ENCODE measurements around the gene SCAMP2.

Gene SCAMP2

GRCh38 chr15:74837482-74838136 lies 35.6 kb downstream of the SCAMP2 start:
- no peak for DNase-seq (ENCODE audit: low spot score)

DNA sequence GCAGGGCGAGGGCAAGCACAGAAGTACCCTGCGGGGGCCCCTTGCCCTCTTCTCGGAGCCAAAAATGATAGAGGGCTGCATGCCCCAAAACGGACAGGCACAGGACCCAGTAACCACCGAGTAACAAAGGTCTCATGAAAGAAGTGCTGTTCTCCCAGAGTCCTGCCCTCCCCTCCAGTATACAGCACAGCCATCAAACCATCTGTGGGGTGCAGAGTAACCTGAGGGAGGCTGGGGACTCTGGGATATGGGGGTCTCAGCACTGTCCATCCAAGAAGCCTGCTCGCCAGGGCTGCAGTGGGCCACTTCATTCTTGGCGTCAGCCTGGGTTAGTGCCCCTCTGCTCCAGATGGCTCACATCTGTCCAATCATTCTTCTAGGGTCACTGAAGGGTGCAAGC lies 36.3 kb downstream of the SCAMP2 start:
- DNase-seq (ENCODE audit: low spot score): no peak

DNA sequence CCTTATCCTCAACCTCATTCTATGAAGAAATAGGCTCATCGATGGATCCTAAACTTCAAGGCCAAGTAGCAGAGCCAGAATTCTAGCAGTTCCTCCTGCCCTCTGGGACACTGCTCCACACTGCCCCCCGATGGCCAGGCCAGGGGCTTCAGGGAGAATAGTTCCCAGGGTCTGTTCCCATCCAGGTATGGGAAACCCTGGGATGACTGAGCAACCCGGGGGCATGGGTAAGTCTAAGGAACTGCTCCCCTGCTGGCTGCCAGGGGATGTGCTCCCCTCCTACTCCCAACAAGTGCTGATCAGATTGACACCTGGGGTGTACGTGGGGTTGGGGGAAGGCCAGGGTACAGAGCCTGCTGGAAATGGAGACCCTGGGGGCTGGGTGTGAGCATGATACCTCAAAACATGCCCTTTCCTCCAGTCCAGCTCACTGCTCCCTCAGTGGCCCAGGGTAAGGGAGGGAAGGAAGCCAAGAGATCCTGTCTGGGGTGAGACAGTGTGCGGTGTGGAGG lies 37.8 kb downstream of the SCAMP2 start:
- DNase-seq (ENCODE audit: low spot score): peak; percentile 60

DNA sequence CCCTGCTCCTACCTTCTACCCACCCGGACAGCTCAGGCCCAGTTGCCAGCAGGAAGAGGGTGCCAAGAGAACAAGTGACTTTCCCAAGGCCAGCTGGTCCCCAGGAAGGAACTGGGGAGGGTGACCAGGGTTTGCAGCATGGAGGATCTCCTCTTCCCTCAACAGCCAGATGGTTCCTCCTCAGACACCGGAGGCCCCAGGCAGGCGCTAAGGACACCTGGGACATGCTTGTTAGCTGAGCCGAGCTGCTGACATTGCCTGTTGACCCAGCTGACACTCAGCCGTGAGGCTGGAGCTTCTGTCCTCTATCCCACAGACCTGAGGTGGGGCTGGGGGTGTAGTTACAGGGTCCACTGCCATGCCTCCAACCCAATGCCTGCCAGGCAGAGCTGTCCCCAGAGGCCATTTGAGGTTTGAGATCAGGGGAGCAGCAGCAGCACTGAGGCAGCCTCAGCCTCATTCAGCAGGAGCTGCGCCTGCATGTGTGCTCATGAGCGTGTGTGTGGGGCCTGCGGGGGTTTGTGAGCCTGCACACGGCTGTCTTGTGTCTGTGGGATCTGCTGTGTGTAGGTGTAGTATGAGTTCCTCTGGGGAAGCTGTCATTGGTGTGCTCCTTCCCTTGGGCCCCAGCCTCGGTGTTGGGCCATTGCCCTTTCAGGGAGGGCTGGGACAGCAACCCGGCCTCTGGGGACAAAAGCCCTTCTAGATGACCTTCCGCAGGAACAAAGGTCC lies 39.6 kb downstream of the SCAMP2 start:
- DNase-seq (ENCODE audit: low spot score): no peak

GRCh38 chr15:74832826-74833225 lies 40.3 kb downstream of the SCAMP2 start:
- no peak for DNase-seq (ENCODE audit: low spot score)

- no peak for DNase-seq (ENCODE audit: low spot score)
Observed at GRCh38 chr15:74831813-74832495, 41.2 kb downstream of the SCAMP2 start.

- DNase-seq (ENCODE audit: low spot score): no peak
Observed at GRCh38 chr15:74830868-74831267, 42.3 kb downstream of the SCAMP2 start.

GRCh38 chr15:74829991-74830390 lies 43.2 kb downstream of the SCAMP2 start:
- DNase-seq (ENCODE audit: low spot score): no peak

GRCh38 chr15:74829486-74829885 lies 43.7 kb downstream of the SCAMP2 start:
- DNase-seq (ENCODE audit: low spot score): no peak

DNA sequence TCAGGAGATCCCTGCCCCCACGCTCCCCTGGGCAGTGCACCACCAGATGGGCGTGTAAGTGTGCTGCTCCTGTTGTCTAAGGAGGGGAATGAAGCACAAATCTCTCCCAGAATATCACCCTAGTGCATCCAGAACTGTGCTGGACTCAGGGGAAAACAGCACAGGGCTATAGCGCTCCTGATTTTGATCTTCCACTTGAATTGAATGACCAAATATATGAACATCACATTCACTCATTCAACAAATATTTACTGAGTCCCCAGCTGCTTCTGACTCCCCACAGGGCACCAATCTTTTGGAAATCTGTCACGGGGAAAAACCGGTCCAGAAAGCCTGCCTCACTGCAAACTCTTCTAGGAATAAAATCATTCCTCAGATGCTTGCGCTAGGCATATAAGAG lies 44.3 kb downstream of the SCAMP2 start:
- no peak for DNase-seq (ENCODE audit: low spot score)

DNA sequence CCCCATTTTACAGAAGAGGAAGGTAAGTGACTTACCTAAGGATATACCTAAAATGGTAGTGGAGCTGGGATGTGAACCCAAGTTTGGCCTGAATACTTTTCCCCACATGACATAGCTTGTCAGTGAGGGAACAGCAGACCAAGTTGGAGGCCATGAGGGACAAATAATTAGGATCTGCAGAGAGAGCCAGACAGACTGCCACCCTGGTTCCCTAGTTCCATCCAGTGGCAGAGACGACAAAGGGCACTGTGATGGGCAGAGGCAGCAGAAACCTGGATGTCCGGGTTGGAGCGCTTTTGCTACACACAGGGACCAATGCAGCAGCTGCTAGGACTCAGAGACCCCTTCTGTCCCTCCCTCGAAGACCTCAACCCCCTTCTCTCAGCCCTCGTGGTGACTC lies 45.6 kb downstream of the SCAMP2 start:
- DNase-seq (ENCODE audit: low spot score): no peak

- no peak for DNase-seq (ENCODE audit: low spot score)
Observed at GRCh38 chr15:74826921-74827320, 46.2 kb downstream of the SCAMP2 start.

- DNase-seq (ENCODE audit: low spot score): peak; percentile 71
Observed at GRCh38 chr15:74826364-74826819, 46.8 kb downstream of the SCAMP2 start, which contains the start of gene CPLX3. Gene CPLX3 (plus strand): TSS chr15:74826627. CDS start chr15:74826704, 77 bp downstream.

GRCh38 chr15:74825866-74826265 lies 47.3 kb downstream of the SCAMP2 start:
- no peak for DNase-seq (ENCODE audit: low spot score)

DNA sequence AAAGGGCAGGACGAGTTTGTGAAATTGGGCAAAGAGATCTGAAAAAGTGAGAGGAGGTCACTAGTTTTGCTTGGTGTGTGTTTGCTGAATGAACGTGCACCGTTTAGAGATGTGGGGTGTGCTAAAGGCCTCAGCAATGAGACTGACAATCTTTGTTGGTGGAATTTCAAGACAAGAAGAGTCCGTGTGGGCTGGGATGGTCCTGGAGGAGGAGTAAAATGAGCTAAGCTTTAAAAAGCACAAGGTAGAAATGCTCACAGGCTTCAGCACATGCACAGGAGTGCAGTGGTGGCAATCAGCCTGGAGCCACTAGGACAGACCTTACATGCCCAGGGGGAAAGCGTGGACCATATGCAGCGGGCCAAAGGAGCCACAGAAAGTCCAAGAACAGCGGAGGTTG lies 48.2 kb downstream of the SCAMP2 start:
- DNase-seq (ENCODE audit: low spot score): no peak

- no peak for DNase-seq (ENCODE audit: low spot score)
Observed at GRCh38 chr15:74823324-74823723, 49.8 kb downstream of the SCAMP2 start.

DNA sequence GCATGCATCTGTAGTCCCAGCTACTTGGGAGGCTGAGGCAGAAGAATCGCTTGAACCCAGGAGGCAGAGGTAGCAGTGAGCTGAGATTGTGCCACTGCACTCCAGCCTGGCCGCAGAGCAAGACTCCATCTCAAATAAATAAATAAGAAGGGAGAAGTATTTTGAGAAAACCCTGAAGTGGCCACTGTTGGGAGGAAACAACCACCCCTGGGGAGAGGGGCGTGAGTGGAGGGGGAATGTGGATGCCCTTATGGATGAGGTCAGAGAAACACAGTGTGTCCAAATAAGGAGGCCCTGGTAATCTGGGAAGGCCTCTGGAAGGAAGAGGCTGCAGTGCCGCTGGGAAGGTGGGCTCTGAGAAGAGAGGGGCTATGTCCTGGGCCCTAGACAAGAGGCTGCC lies 50.9 kb downstream of the SCAMP2 start:
- no peak for DNase-seq (ENCODE audit: low spot score)

- no peak for DNase-seq (ENCODE audit: low spot score)
Observed at GRCh38 chr15:74821790-74822158, 51.4 kb downstream of the SCAMP2 start.

- peak; percentile 90 for DNase-seq (ENCODE audit: low spot score)
Observed at GRCh38 chr15:74821091-74821789, 51.9 kb downstream of the SCAMP2 start.

DNA sequence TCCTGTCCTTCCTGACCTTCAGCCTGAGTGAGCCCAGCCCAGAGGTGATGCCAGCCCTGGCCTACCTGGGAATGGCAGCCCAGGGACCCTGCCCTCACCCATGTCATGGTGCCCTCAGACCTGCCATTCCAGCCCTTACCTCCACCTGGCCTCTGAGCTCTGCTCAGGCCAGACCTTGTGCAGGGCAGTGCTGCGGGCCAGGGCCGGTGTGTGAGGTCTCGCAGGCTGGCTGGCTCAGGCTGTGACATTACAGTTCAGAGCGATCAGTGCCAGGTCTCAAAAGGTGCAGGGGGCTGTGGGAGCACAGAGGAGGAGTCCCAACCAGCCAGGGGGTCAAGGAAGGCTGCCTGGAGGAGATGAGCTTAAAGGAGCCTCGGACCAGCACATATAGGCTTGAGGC lies 53.1 kb downstream of the SCAMP2 start:
- DNase-seq (ENCODE audit: low spot score): no peak

DNA sequence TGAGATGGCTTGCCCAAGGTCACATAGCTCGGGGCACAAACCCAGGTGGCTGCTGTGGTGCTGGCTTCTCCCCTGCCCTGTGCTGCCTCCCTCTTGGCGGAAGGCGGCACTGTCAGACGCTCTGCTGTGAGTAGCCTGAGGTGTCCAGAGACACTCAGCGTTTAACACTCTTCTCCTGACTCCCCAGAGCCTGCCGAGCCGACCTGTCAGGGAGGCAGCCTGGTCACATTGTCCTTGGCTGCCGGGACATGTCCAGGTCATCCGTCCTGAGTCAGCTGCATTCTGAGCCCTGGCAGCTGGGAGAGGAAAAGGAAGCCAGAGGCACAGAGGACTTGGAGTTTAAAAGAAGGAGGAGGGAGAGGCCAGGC lies 55.8 kb downstream of the SCAMP2 start:
- no peak for DNase-seq (ENCODE audit: low spot score)

GRCh38 chr15:74816624-74817369 lies 56.4 kb downstream of the SCAMP2 start:
- no peak for DNase-seq (ENCODE audit: low spot score)
